ENCODE results near the gene PRDM13. TPM values are rescaled to one million over a fixed set of nuclear protein-coding genes. Genes with fewer than 3 reads are reported as not detected.
A peak's percentile ranks its signal among the peaks of the same experiment; 100 is the strongest.

PRDM13 gene
- total RNA-seq, 1 experiment from 2014 or later, result 0.11 TPM

GRCh38 chr6:99604166-99605073 lies 2.2 kb upstream of the PRDM13 start (continued):
- TF ChIP-seq SMAD3 (CRISPR knock-in tag; IDR thresholded peaks at IDR 0.05; ENCODE audit: borderline replicate concordance), result no peak
- TF ChIP-seq CREB1 (CRISPR knock-in tag; IDR thresholded peaks at IDR 0.05), result no peak
- no peak for TF ChIP-seq FOXP1 (CRISPR knock-in tag; IDR thresholded peaks at IDR 0.05; ENCODE audit: borderline replicate concordance)
- no peak for TF ChIP-seq NFYB (CRISPR knock-in tag; conservative IDR thresholded peaks at IDR 0.05; ENCODE audit: low read depth)
- no peak for TF ChIP-seq ELF4 (CRISPR knock-in tag; IDR thresholded peaks at IDR 0.05; ENCODE audit: low read depth)
- TF ChIP-seq ARID4B (CRISPR knock-in tag; IDR thresholded peaks at IDR 0.05; ENCODE audit: borderline replicate concordance), result no peak

GRCh38 chr6:99605074-99605734 lies 1.4 kb upstream of the PRDM13 start:
- Mint-ChIP-seq H3K9me3 (no peaks in the 10 kb centered on the region), H3K4me3 (0 out of 2 replicates have a peak overlapping the region, but pooled peaks have one; percentile 62), H3K4me1 (peaks cover 62% of the 10 kb centered on the region), H3K27ac (no peak overlapping the region), H3K36me3 (no peaks in the 10 kb centered on the region), H3K27me3 (ENCODE audit: low read depth) (peaks cover 100% of the 10 kb centered on the region)
- TF ChIP-seq GTF2I (CRISPR knock-in tag; conservative IDR thresholded peaks at IDR 0.05), result peak; percentile 82; the same call in 1 of the 2 replicates
- TF ChIP-seq ZNF121 (CRISPR knock-in tag; IDR thresholded peaks at IDR 0.05), result no peak
- ChIA-PET CTCF (interaction anchor here (0.5 to 3.0 kb wide), 17 partner anchors 9 to 1781 kb away, joined by 3 to 34 read pairs (median 4); partner anchors contain the start of genes CCNC and SIM1), POLR2A (interaction anchor here (1.1 kb wide), 1 partner anchor 37 kb away, joined by 4 read pairs; the partner anchor contains the start of gene CCNC)
- peak; percentile 64 for DNase-seq (ENCODE audit: low spot score)
- peak; percentile 13; the same call in 1 of the 2 replicates for ATAC-seq

GRCh38 chr6:99605911-99606655 lies 550 bp upstream of the PRDM13 start:
- Mint-ChIP-seq H3K4me3 (peak overlapping the region; percentile 8; the same call in 1 of the 2 replicates), H3K27ac (no peak overlapping the region), H3K4me1 (peaks cover 71% of the 10 kb centered on the region), H3K27me3 (ENCODE audit: low read depth) (peaks cover 100% of the 10 kb centered on the region), H3K36me3 (no peaks in the 10 kb centered on the region), H3K9me3 (no peaks in the 10 kb centered on the region)
- no peak for DNase-seq (ENCODE audit: low spot score)
- ChIA-PET CTCF (interaction anchor here (0.5 to 3.0 kb wide), 18 partner anchors 8 to 1782 kb away, joined by 3 to 34 read pairs (median 5); partner anchors contain the start of genes CCNC and SIM1), POLR2A (interaction anchor here (1.1 kb wide), 1 partner anchor 38 kb away, joined by 4 read pairs; the partner anchor contains the start of gene CCNC)
- TF ChIP-seq, protein P1, sequence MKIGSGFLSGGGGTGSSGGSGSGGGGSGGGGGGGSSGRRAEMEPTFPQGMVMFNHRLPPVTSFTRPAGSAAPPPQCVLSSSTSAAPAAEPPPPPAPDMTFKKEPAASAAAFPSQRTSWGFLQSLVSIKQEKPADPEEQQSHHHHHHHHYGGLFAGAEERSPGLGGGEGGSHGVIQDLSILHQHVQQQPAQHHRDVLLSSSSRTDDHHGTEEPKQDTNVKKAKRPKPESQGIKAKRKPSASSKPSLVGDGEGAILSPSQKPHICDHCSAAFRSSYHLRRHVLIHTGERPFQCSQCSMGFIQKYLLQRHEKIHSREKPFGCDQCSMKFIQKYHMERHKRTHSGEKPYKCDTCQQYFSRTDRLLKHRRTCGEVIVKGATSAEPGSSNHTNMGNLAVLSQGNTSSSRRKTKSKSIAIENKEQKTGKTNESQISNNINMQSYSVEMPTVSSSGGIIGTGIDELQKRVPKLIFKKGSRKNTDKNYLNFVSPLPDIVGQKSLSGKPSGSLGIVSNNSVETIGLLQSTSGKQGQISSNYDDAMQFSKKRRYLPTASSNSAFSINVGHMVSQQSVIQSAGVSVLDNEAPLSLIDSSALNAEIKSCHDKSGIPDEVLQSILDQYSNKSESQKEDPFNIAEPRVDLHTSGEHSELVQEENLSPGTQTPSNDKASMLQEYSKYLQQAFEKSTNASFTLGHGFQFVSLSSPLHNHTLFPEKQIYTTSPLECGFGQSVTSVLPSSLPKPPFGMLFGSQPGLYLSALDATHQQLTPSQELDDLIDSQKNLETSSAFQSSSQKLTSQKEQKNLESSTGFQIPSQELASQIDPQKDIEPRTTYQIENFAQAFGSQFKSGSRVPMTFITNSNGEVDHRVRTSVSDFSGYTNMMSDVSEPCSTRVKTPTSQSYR (CRISPR knock-in tag; IDR thresholded peaks at IDR 0.05), result no peak
- ATAC-seq, result no peak

All from WTC11 (cell line).